Mesendoderm (in vitro differentiated cells): ENCODE data around the gene PHACTR1.

Experiments
- DNase-seq: peaks from one replicate; pipeline ENCODE4 v3.0.0; 2013
- H2AK5ac ChIP-seq: 2 replicates; pipeline ENCODE4 v1.6.1; 2013; ENCODE audit warnings: low read length, inconsistent platforms
- H2BK120ac ChIP-seq: 2 replicates; pipeline ENCODE4 v1.6.1; 2013; ENCODE audit warnings: low read depth, mild to moderate bottlenecking, low read length, moderate library complexity, mixed read lengths
- H2BK15ac ChIP-seq: replicated peaks from 2 replicates; pipeline ENCODE4 v1.6.1; 2013; ENCODE audit warnings: low read depth, mild to moderate bottlenecking, moderate library complexity
- H2BK5ac ChIP-seq: 2 replicates; pipeline ENCODE4 v1.6.1; 2013; ENCODE audit warnings: low read length, inconsistent platforms
- H3K18ac ChIP-seq: 2 replicates; pipeline ENCODE4 v1.6.1; 2013; ENCODE audit warnings: mild to moderate bottlenecking, low read length, mixed read lengths
- H3K23ac ChIP-seq: one replicate; pipeline ENCODE4 v1.6.1; 2013; ENCODE audit warnings: low read length
- H3K27ac ChIP-seq: 2 replicates; pipeline ENCODE4 v1.5.1; 2013; ENCODE audit warnings: low read depth, mild to moderate bottlenecking, inconsistent platforms, low read length, moderate library complexity
- H3K27me3 ChIP-seq: 2 replicates; pipeline ENCODE4 v1.6.1; 2013; ENCODE audit warnings: low read length, control low read depth, mild to moderate bottlenecking, inconsistent platforms; ENCODE audit not compliant: insufficient read depth, poor library complexity
- H3K36me3 ChIP-seq: 2 replicates; pipeline ENCODE4 v1.6.1; 2013; ENCODE audit warnings: low read length, inconsistent platforms; ENCODE audit not compliant: control insufficient read depth, insufficient read depth
- H3K4ac ChIP-seq: one replicate; pipeline ENCODE4 v1.6.1; 2013; ENCODE audit warnings: low read depth, mild to moderate bottlenecking, low read length, moderate library complexity
- H3K4me1 ChIP-seq: 2 replicates; pipeline ENCODE4 v1.6.1; 2013; ENCODE audit warnings: low read depth, low read length, inconsistent platforms; ENCODE audit not compliant: control insufficient read depth
- H3K4me2 ChIP-seq: 2 replicates; pipeline ENCODE4 v1.6.1; 2013; ENCODE audit warnings: low read length
- H3K4me3 ChIP-seq: 2 replicates; pipeline ENCODE4 v1.5.1; 2013; ENCODE audit warnings: mild to moderate bottlenecking, low read length
- H3K56ac ChIP-seq: one replicate; pipeline ENCODE4 v1.6.1; 2013; ENCODE audit warnings: low read length
- H3K79me1 ChIP-seq: 2 replicates; pipeline ENCODE4 v1.6.1; 2013; ENCODE audit warnings: low read length, inconsistent platforms
- H3K79me2 ChIP-seq: 2 replicates; pipeline ENCODE4 v1.6.1; 2013; ENCODE audit warnings: mild to moderate bottlenecking, low read length; ENCODE audit not compliant: control insufficient read depth, insufficient read depth
- H3K9ac ChIP-seq: 2 replicates; pipeline ENCODE4 v1.6.1; 2013; ENCODE audit warnings: low read length, inconsistent platforms
- H4K5ac ChIP-seq: one replicate; pipeline ENCODE4 v1.6.1; 2013; ENCODE audit warnings: low read length
- H4K8ac ChIP-seq: one replicate; pipeline ENCODE4 v1.6.1; 2013; ENCODE audit warnings: low read depth, mild to moderate bottlenecking, control low read depth, low read length, moderate library complexity
- WGBS: extraction: QIAGEN DNeasy Blood & Tissue Kit; methylation state at CpG from one replicate; pipeline ENCODE4 v1.1.7; 2013; ENCODE audit warnings: low lambda C conversion rate, missing lambda C conversion rate; ENCODE audit not compliant: insufficient coverage; ENCODE audit errors: extremely low coverage; 5-methylcytosine and 5-hydroxymethylcytosine counted together

The PHACTR1 gene

DNA sequence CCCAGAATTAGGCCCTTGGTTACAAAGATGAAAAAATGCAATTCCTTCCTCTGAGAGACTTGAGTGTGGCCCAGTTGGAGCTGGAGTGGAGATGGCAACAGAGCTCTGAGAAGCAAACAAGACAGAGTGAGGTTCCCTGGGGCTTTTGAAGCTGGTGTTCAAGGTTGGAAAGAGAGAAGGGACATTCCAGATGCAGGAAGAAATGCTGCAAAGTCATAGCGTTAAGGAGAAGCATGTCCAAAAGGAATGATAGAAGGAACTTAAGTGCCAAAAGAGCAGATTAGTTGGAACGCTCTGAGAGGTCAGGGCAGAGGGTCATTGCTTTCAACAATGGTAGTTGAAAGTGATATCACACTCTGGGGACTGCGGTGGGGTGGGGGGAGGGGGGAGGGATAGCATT is 360.0 kb downstream of the PHACTR1 start:
- peaks cover 3% of the 10 kb centered on the region for H3K4me1 ChIP-seq
- H2BK5ac ChIP-seq = no peak overlapping the region
- H3K27ac ChIP-seq = no peak overlapping the region
- no peaks in the 10 kb centered on the region for H3K27me3 ChIP-seq
- H2AK5ac ChIP-seq = no peak overlapping the region
- H3K9ac ChIP-seq = no peak overlapping the region
- no peak overlapping the region for H3K23ac ChIP-seq
- H2BK15ac ChIP-seq = no peak overlapping the region
- no peak overlapping the region for H4K5ac ChIP-seq
- H3K79me1 ChIP-seq = no peaks in the 10 kb centered on the region
- H3K4me2 ChIP-seq = no peak overlapping the region
- H3K56ac ChIP-seq = no peak overlapping the region
- H4K8ac ChIP-seq = no peak overlapping the region
- whole genome bisulfite sequencing = no CpG with 5 or more reads among the region's 3 CpGs
- H3K36me3 ChIP-seq = no peaks in the 10 kb centered on the region
- no peak overlapping the region for H2BK120ac ChIP-seq
- H3K79me2 ChIP-seq = no peaks in the 10 kb centered on the region
- no peak overlapping the region for H3K4ac ChIP-seq
- no peak overlapping the region for H3K4me3 ChIP-seq
- H3K18ac ChIP-seq = no peak overlapping the region
- DNase-seq = peak; percentile 8

DNA sequence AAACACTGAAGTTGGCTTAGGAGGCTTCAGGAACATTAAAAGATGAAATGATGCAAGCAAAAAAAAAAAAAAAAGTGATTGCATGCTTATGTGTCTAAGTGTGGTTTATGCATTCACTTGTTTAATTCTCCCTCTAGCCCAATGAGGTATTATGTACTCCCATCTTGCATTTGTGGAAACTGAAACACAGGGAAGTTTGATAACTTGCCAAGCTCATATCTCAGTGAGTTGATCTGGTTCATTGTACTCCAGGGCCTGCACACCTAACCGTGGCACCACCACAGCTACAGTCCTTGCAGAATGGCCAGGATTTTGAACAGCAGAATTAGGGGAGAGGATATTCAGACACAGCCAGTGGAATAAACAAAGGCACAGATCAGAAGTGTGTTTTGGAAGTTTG is 360.6 kb downstream of the PHACTR1 start:
- Histone ChIP-seq H3K79me2 (no peaks in the 10 kb centered on the region), H3K27ac (no peak overlapping the region), H3K4me2 (no peak overlapping the region), H3K23ac (no peak overlapping the region), H3K4ac (no peak overlapping the region), H2AK5ac (no peak overlapping the region), H3K4me1 (peaks cover 3% of the 10 kb centered on the region), H3K18ac (no peak overlapping the region), H2BK15ac (no peak overlapping the region), H3K9ac (no peak overlapping the region), H3K56ac (no peak overlapping the region), H3K79me1 (no peaks in the 10 kb centered on the region), H4K5ac (no peak overlapping the region), H3K36me3 (no peaks in the 10 kb centered on the region), H3K27me3 (no peaks in the 10 kb centered on the region), H3K4me3 (no peak overlapping the region), H2BK5ac (no peak overlapping the region), H2BK120ac (no peak overlapping the region), H4K8ac (no peak overlapping the region)
- DNase-seq = no peak
- WGBS = no CpG with 5 or more reads among the region's 1 CpG

DNA sequence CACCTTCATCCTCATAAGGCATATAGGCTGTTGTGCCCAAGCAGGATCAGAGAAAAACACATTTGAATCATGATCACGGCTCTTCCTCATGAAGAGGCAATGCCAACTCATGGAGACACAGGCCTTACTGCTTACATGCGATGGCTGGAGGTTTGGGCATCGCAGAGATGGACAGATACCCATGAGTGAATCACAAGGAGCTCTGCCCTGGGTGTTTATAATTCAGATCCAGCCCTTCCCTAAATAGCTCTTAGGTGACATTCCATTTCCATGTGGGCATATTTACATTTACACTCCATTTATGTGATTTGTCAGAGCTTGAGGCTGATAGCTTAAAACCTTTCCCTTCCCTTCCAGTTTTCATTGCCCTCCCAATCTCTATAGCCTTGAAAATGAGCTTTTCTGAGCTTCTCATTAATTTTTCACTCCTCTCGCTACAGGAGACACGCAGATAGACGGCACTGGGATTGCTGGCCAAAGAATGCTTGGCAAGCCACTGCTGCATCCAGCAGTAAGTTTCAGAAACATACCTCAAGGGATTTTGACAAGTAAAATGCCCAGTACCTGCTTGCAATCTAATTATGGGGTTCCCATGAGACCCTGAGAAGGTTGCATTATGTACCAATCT is 362.6 kb downstream of the PHACTR1 start:
- H2AK5ac ChIP-seq = no peak overlapping the region
- H2BK5ac ChIP-seq = no peak overlapping the region
- H4K8ac ChIP-seq = no peak overlapping the region
- H2BK120ac ChIP-seq = no peak overlapping the region
- H3K36me3 ChIP-seq = no peaks in the 10 kb centered on the region
- no peak overlapping the region for H3K9ac ChIP-seq
- H3K4me1 ChIP-seq = peaks cover 3% of the 10 kb centered on the region
- H3K27ac ChIP-seq = no peak overlapping the region
- no peak overlapping the region for H2BK15ac ChIP-seq
- no peak overlapping the region for H4K5ac ChIP-seq
- H3K18ac ChIP-seq = no peak overlapping the region
- H3K79me2 ChIP-seq = no peaks in the 10 kb centered on the region
- H3K4me2 ChIP-seq = no peak overlapping the region
- H3K4me3 ChIP-seq = no peak overlapping the region
- no CpG with 5 or more reads among the region's 6 CpGs for WGBS
- no peak overlapping the region for H3K23ac ChIP-seq
- H3K27me3 ChIP-seq = no peaks in the 10 kb centered on the region
- no peaks in the 10 kb centered on the region for H3K79me1 ChIP-seq
- no peak overlapping the region for H3K4ac ChIP-seq
- no peak for DNase-seq
- H3K56ac ChIP-seq = no peak overlapping the region

DNA sequence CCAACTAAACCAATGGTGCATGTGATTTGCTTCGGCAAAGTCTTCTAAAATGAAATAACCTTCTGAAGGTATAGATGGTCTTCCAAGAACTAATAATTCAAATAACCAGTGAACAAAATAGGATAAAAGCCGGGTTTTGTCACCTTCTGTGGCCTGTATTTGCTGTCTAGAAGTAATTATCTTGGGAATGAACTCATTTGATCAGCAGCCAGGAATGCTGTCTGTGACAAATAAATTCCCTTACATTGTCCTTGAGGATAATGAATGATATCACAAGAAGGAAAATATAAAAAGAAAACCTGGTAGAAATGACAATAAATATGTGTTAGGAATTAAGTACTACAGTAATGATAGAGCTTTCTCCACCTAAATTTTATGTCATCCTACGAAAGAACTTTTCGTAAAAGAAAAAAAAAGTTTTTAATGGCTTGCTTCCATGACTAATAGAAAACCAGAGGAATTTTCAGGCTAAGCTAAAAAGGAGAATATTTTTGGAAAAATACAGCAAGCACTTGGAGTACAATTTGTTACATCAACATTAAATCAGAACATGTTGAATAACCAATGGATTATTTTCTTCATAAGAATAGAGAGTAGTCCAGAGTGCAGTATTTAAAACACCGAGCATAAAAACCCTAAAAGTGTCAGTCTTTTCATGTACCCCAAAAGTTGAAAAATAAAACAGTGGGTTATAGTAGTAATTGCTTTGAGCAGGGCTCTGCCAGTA is 364.1 kb downstream of the PHACTR1 start:
- no peak overlapping the region for H3K4ac ChIP-seq
- H3K23ac ChIP-seq = no peak overlapping the region
- H3K9ac ChIP-seq = no peak overlapping the region
- H2AK5ac ChIP-seq = no peak overlapping the region
- H3K4me1 ChIP-seq = peaks cover 3% of the 10 kb centered on the region
- H2BK120ac ChIP-seq = no peak overlapping the region
- no peak overlapping the region for H3K56ac ChIP-seq
- H3K79me2 ChIP-seq = no peaks in the 10 kb centered on the region
- no peak overlapping the region for H4K5ac ChIP-seq
- no peak overlapping the region for H2BK15ac ChIP-seq
- H3K79me1 ChIP-seq = no peaks in the 10 kb centered on the region
- H2BK5ac ChIP-seq = no peak overlapping the region
- H3K36me3 ChIP-seq = no peaks in the 10 kb centered on the region
- WGBS = no CpG with 5 or more reads among the region's 5 CpGs
- H3K27me3 ChIP-seq = no peaks in the 10 kb centered on the region
- no peak overlapping the region for H3K27ac ChIP-seq
- no peak overlapping the region for H3K4me2 ChIP-seq
- H3K18ac ChIP-seq = no peak overlapping the region
- no peak overlapping the region for H4K8ac ChIP-seq
- H3K4me3 ChIP-seq = no peak overlapping the region
- no peak for DNase-seq

DNA sequence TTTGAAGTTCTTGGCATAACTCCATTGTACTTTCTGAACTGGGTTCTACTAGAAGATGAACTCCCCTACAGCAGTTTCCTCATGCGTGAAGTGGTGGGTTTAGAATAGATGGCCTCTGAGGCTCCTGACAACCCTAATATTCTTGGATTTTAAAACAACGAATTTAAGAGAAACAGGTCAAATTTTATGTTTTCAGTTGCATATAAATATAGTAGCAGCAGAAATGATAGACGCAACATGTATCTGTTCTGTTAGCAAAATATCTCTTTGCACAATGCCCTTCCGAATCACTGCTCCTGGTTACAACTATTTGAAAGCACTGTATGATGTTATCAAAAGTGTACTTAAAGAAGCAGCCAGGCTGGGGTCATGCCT is 364.6 kb downstream of the PHACTR1 start:
- H3K79me2 ChIP-seq = no peaks in the 10 kb centered on the region
- no peak overlapping the region for H4K8ac ChIP-seq
- H3K4me3 ChIP-seq = no peak overlapping the region
- H3K36me3 ChIP-seq = no peaks in the 10 kb centered on the region
- no peak overlapping the region for H3K27ac ChIP-seq
- H2BK15ac ChIP-seq = no peak overlapping the region
- no peaks in the 10 kb centered on the region for H3K79me1 ChIP-seq
- no peak overlapping the region for H2BK5ac ChIP-seq
- H2AK5ac ChIP-seq = no peak overlapping the region
- H3K27me3 ChIP-seq = no peaks in the 10 kb centered on the region
- H2BK120ac ChIP-seq = no peak overlapping the region
- no peak overlapping the region for H3K23ac ChIP-seq
- no peak overlapping the region for H3K4me2 ChIP-seq
- no peak overlapping the region for H3K56ac ChIP-seq
- peaks cover 3% of the 10 kb centered on the region for H3K4me1 ChIP-seq
- no peak overlapping the region for H4K5ac ChIP-seq
- H3K9ac ChIP-seq = no peak overlapping the region
- no peak overlapping the region for H3K18ac ChIP-seq
- no peak for DNase-seq
- no peak overlapping the region for H3K4ac ChIP-seq
- no CpG with 5 or more reads among the region's 4 CpGs for WGBS
